LoVo (cell line): Measurements from ENCODE around the gene EML3.
A peak's percentile ranks its signal among the peaks of the same experiment; 100 is the strongest.
"Not testable (repeated sequence)": the region's sequence is repeated elsewhere in the genome, so short reads cannot be mapped to it uniquely, and the experiment has no call there.

ENCODE experiments used
- DNase-seq: peaks from one replicate; pipeline ENCODE4 v3.0.0-alpha.2; 2016; ENCODE audit warnings: low spot score

Gene EML3, protein sequence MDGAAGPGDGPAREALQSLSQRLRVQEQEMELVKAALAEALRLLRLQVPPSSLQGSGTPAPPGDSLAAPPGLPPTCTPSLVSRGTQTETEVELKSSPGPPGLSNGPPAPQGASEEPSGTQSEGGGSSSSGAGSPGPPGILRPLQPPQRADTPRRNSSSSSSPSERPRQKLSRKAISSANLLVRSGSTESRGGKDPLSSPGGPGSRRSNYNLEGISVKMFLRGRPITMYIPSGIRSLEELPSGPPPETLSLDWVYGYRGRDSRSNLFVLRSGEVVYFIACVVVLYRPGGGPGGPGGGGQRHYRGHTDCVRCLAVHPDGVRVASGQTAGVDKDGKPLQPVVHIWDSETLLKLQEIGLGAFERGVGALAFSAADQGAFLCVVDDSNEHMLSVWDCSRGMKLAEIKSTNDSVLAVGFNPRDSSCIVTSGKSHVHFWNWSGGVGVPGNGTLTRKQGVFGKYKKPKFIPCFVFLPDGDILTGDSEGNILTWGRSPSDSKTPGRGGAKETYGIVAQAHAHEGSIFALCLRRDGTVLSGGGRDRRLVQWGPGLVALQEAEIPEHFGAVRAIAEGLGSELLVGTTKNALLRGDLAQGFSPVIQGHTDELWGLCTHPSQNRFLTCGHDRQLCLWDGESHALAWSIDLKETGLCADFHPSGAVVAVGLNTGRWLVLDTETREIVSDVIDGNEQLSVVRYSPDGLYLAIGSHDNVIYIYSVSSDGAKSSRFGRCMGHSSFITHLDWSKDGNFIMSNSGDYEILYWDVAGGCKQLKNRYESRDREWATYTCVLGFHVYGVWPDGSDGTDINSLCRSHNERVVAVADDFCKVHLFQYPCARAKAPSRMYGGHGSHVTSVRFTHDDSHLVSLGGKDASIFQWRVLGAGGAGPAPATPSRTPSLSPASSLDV

DNA sequence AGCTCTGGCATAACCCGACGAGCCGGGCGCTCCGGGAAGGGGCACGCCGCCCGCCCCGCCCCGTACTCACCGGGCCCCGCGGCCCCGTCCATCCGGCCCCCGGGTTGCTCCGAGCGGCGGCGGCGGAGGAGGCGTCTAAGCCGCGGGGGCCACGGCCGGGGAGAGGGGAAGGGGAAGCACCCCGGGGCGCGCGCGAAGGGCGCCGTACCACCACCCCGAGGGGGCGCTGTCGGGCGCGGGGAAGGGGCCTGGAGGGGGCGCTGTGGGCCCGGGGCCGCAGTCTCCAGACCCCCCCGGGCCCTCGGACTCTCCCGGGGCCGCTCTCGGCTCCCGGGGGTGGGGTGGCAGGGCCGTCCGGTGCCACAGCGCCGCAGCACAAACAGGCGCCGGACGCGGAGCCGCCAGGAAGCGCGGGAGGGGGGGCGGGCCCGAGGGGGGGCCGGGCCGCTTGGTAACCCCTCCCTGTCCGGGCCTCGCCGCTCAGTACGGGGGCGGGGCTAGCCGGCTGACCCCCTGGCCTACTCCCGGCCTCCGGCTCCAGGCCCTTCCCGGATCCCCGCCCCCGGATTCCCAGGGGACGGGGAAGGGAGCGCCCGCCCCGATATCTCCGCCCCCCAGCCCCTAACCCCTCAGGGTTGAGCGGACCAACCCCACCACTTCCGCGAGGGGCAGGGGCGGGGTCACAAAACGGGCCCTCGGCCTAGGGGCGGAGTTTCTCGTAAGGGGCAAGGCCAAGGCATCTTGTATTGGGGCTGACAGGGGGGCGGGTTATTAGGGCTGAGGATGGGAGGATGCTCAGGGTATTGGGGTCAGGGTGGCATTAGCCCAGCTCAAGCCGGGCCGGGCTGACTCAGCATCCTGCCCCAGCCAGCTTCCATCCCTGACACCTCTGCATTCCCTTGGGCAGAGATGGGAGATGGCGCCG is at the start of gene EML3, which contains the start of gene ROM1:
Gene EML3 (minus strand): TSS at position 410 of the 925 bp plus-strand sequence. CDS start 318 bp downstream, at position 92.
Gene ROM1 (plus strand): TSS at position 892 of the 925 bp plus-strand sequence. CDS start 25 bp downstream, at position 917.
- DNase-seq = peak; percentile 74

- no peak for DNase-seq
Measured at GRCh38 chr11:62656796-62657429, 44.3 kb upstream of the EML3 start.

- no peak for DNase-seq
Measured at GRCh38 chr11:62654297-62654696, 41.7 kb upstream of the EML3 start.

DNA sequence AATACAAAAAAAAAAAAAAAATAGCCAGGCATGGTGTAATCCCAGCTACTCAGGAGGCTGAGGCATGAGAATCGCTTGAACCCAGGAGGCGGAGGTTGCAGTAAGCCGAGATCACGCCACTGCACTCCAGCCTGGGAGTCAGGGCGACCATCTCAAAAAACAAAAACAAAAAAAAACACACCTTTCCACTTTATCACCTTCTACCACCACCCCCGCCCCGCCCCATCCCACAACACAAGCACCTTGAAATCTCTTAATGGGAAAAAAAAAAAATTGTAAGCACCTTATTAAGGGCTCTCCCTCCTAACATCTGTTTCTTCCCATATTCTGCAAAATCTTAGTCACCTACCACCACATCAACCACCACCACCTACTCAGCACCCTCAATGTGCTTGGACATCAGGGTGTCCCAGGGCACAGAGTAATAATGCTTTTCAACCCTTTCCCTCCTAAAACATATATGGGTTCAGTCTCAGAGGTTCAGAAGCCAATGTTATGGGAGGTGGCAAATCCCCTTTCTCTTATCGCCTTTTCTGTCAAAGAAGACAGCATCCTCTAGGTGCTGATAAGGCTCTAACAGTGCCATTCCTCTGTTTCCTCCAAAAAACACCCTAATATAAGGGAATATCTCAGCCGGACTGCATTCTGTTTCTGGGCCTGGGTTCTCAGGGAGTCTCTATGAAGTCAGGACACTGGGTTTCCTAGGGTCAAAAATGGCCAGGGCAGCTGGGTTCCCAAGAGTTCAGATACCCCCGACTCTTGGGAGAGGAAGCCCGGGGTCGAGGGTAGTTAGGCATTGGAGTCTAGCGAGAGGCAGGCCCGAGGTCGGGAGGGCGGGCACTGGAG is 39.8 kb upstream of the EML3 start:
- DNase-seq = no peak

DNA sequence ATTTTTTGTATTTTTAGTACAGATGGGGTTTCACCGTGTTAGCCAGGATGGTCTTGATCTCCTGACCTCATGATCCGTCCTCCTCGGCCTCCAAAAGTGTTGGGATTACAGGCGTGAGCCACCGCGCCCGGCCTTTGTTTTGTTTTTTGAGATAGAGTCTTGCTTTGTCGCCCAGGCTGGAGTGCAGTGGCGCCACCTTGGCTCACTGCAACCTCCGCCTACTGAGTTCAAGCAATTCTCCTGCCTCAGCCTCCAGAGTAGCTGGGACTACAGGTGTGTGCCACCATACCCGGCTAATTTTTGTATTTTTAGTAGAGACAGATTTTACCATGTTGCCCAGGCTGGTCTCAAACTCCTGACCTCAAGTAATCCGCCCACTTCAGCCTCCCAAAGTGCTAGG is 37.7 kb upstream of the EML3 start:
- not testable (repeated sequence) for DNase-seq

- no peak for DNase-seq
Measured at GRCh38 chr11:62649486-62649885, 36.9 kb upstream of the EML3 start.

DNA sequence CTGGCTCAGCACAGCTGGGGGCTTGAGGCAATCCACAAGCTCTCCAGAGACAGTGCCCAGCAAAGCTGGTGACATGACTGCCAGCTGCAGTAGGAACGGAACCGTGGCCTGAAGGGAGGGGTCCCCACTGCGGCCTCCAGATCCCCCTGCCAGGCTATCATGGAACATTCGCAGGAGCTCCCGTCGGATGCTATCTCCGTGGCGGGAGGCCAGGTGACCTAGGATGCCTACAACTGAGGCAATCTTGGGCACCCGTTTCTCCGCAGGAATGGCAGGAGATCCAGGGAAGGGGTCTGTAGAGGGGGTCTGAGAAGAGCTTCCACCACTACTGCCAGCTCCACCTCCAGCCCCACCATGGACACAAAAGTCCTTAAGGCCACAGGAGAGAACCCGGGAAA is 36.4 kb upstream of the EML3 start:
- no peak for DNase-seq

- DNase-seq = no peak
Measured at GRCh38 chr11:62648185-62648966, 35.8 kb upstream of the EML3 start.

DNA sequence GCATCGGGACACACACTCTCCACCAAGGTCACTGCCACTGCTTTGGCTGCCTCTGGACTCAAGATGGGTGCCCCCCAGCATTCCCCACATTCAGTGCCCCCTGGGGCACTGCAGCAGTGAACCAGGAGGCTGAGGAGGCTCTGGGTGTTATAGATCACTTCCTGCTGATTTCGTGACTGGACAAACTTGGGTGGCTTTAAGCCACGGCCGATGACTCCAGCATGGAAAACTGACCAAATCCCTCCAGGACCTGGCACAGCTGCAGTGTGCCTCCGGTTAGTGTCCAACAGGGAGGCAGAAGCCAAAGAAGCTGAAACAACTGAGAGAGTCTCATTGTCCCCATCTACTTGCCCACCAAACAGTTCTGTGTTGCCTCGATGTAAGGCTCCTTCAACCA is 35.0 kb upstream of the EML3 start:
- no peak for DNase-seq

DNA sequence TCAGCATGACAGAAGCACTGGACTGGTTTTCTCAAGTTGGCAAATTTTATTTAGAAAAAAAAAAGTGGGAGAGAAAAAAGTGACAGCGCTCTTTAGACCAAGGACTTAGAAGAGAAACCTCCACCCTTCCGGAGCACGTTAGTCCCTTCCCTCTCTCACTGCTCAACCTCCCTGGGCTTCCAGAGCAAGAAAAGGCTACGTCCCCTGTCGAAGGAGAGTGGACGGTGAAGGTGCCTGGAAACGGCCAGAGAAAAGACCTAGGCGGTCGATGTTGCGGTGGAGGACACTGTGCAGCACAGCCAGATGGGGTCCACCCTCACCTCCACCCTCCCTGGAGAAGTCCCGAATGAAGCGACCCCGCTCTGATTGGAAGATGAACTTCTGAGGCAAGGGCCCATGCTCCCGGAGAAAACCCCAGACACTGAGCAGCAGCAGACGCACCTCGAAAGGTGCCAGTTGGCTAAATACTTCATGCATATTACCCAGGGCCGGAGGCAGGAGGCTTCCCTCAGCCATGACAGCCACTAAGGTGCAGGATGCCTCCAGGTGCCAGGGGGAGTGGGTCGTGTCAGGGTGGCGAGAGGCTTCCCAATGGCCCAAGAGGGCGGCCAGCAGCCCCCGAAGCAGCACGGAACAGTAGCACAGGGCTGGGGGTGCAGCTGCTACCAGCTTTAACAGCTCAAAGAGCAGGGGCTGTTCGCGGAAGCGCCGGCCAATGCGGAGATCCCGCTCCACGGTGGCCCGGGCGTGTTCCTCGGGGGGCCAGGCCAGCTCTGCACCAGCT is 34.4 kb upstream of the EML3 start:
- no peak for DNase-seq

DNA sequence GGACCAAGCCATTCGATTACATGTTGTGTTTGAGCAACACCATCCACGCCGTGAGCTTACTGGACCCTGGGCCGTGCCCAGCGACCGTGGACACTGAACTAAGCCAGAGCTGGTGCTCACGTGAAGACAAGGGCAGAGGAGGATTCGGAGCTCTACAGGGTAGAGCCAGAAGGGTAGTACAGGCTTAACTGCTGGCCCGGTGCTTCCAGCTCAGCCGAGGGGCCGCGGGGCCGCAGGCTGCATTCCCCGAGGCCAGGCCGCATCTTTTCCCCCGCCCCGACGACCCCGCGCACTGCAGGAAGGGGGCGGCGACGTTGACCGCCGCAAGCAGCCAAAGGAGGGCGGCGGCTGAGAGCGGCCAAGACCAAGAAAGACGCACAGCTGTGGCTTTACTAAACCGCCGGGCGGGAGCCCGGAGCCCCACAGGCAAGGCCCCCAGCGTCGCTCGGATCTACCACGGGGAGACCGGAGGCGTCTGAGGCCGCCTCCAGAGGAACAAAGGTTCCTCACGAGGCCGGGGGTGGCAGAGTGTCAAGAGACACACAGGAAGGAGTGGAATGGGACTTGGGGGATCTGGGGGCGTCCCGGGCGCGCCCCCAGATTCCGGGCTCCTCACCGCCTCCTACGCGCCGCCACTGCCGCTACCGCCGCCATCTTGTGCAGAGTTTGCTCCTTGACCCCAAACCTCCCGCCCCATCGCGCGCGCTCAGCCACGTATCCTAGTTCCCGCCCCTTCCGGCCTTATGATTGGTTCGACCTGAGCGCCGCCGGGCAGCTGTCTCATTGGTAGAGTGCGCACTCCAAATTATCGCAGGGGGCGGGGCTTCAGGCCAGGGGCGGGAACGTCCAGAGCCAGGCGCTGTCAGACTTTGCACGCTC is 33.6 kb upstream of the EML3 start, which contains the start of gene GANAB:
Gene GANAB (minus strand): TSS at position 668 of the 879 bp plus-strand sequence. CDS start 14 bp downstream, at position 654.
- DNase-seq = peak; percentile 98

DNA sequence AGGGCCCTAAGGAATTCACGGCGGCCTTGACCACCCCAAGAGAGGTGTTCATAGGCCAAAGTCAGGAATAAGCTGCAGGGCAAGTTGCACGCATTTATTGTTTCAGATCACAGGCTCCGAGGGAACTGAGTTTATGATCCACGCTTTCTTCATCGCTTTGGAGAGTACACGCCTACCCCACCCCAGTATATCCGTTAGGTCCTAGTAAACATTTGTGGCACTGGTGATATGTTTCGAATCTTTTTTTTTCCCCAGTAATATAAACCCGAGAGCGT is 33.0 kb upstream of the EML3 start:
- DNase-seq = no peak

DNA sequence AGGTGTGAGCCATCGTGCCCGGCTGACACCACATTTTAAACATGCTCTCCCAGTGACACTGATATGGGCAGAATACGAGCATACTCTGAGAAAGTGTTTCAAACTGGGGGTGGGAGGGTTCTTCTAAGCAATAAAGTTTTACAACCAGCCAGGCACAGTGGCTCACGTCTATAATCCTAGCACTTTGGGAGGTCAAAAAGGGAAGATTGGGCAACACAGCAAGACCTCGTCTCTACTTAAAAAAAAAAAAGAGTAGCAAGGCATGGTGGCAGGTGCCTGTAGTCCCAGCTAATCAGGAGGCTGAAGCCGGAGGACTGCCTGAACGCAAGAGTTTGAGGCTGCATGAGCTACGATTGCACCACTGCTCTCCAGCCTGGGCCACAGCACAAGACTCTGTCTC is 31.6 kb upstream of the EML3 start:
- DNase-seq = no peak

GRCh38 chr11:62632492-62632891 is 19.9 kb upstream of the EML3 start:
- no peak for DNase-seq

- no peak for DNase-seq
Measured at GRCh38 chr11:62627713-62628112, 15.1 kb upstream of the EML3 start.

GRCh38 chr11:62622476-62623089 is 10.0 kb upstream of the EML3 start:
- DNase-seq = no peak
